GM18858 (cell line): ENCODE results near the gene RTTN.

Experiments
- ATAC-seq: cut with Tn5 transposase; IDR thresholded peaks from one replicate; pipeline ENCODE4 v1.9.1; 2021; ENCODE audit not compliant: unreplicated experiment

The RTTN gene

DNA sequence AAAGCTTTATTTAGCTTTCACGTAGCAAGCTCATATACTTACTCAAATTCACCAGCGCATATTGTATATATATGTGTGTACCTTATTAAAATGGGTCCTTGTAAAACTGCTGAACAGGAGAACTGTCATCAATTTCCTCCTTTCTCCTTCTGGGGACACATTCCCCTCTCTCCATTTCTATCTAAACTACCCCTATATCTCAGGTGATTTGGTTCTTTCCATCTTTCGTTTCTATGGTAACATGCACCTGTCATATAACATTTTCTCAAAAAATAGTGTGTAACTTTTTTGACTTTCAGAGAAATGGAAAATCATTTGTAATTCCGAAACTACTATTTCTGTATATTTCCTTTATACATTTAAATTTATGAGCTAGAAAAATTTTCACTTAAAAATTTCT is 174.3 kb downstream of the RTTN start:
- no peak for ATAC-seq

DNA sequence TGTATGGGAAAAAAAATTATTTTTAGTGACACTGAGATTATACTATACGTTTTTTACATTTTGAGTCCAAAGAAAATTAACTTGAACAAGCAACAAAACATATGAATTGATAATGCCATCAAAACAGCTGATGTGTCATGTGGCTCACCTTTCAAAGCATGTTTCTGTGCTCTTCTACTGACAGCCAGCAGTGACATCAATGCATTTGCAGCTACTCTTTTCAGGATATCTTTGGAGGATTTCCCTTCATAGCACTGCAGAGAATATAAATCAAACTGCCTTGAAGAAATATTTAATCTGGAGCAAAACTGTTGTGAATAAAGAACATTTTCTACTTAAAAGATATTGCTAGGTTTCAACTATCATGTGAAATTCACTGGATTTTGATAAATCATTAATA is 174.8 kb downstream of the RTTN start:
- ATAC-seq = no peak

DNA sequence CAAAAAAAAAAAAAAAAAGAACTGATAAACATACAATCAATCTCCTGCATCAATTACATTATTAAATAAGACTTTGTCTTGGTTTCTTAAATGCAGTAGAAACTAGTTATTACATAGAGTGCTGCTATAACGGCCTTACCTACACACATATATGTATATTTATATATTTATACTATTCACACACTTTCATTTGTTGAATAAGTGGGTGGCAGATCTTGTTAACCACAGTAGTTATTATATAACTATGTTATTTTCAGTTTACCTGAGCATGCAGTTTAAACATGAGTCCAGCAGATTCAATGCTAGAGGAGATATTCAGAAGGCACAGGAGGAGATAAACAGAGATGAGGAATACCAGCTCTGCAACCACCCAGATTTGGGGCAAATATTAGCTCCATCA is 176.3 kb downstream of the RTTN start:
- peak; percentile 25 for ATAC-seq

DNA sequence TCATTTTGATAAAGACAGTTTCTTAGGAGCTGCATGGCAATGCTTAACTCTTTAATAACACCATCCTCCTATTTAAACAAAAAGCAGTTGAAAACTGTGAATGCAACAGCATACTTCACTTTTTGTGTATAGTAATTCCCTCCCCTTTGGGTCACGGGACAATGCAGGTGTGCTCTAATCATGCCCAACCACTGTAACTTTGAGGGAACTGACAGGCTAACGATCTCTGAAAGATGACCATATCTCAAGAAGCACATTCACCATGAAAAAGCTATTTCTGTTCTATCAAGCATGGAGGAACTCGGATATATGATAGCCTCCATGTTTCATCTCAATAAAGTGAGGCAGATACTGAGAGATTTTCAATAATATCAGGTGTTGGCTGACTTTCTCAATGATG is 176.8 kb downstream of the RTTN start:
- ATAC-seq = peak; percentile 83

DNA sequence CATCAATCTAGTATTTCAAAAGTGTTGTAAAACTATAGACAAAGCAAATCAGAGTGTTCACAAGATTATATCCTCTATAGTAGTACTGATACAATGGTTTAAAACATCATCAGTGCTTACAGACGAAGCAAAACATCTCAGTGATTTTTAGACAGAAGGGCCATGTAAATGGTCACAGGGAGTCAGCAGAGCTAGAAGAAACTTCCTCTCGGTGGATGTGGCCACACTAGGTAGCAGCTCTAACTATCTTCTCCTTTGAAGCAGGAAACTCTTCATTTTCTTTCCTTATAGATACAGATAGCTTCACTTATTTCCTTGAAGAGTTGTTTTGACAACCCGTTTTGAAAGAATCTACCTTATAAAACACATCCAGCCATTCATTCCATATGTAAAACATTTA is 177.4 kb downstream of the RTTN start:
- peak; percentile 34 for ATAC-seq

DNA sequence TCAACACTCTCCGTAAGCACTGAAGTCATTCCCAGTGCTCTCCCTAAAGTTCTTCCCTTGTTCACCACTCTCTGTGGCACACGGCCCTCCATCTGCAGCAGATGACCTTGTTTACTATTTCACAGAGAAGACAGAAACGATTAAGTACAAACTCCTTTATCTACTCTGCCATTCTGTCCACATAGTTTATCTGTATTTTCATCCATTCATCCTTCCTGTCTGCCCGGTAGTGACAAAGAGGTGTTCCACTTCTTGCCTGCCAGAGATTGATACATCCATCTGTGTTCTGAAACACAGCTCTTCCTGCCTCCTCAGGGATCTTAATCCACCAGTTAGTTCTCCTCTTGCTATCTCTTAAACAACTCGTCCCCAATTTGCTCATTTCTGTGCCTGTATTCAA is 179.9 kb downstream of the RTTN start:
- ATAC-seq = no peak

DNA sequence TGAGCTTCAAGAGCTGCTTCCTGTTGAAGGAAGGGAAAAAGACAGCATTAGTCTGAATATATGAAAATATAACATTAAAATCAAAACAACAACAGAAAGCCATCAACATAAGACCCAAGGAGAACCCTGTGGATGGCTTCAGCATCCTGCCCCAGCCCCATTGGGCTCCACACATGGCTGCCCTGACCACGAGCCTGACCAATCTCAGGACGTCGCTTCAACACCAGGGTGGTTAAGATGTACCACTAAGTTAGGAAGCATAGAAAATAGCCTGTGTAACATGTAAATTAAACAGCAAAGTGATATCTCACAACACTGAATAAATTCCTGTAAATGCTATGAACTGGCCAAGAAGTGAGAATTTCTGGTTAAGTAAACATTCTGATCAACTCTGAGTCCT is 180.7 kb downstream of the RTTN start:
- ATAC-seq = no peak

DNA sequence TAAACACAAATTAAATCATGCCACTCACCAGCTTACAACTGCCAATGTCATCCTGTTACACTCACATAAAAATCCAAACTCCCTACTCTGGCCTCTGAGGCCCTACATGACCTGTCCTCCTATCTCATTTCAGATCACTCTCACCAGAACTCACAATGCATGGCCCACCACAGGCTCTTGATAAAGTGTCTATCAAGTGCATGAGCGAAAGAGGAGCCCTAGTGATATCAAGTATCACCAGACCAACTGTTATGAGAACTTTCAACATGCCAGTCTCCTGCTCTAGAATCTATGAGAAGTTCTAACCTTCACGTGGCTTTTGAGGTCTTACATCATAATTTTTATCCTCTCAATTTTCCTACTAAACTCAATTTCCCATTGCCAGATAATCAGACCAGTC is 181.4 kb downstream of the RTTN start:
- no peak for ATAC-seq

DNA sequence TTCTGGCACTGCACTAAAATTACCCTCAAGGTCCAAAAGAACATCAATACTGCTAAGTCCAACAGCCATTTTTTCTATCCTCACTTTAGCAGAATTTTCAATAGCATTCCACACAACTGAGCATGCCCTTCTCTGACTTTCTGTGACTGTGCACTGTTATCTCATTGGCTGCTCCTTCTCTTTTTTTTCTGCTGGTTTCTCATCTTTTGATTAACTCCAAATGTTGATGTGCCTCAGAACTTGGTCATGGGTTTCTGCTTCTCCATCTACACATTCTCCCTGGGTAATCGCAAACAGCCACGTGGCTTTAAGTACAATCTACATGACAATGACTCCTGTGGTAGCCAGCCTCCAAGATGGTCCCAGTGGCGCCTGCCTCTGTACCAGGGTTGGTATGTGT is 182.9 kb downstream of the RTTN start:
- no peak for ATAC-seq

DNA sequence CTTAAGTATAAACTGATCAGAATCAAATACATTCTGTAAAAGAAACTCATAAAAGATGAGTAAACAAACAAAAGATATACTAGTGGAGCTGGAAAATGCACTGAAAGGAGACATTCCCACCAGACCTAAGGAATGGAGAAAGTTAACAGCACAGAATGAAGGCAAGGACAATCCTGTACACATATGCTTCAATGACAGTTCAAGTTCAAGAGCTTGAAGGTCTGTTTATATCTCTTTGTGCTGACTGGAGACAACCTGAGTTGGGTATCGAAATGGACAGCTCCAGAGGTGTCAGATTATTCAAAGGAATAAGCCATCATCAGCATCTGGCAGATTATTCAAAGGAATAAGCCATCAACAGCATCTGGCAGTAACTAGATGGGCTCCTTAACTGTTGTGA is 184.0 kb downstream of the RTTN start:
- ATAC-seq = no peak

DNA sequence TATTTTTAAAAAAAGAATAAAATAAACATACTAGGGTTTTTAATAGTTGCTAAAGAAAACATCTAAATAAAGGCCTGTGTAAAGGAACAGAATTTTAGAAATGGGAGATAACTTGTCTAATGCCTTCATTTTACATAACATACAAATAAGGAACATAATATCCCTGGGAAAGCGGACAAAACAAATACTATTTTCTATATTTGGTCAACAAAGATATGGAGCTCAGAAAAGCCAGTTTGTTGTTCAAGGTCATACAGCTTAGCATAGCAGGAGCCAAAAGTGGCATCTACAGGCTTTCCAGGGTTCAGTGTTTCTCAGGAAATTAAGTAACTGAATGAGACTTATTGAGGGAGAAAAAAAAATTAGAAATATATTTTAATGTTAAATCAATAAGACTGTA is 184.4 kb downstream of the RTTN start:
- no peak for ATAC-seq

DNA sequence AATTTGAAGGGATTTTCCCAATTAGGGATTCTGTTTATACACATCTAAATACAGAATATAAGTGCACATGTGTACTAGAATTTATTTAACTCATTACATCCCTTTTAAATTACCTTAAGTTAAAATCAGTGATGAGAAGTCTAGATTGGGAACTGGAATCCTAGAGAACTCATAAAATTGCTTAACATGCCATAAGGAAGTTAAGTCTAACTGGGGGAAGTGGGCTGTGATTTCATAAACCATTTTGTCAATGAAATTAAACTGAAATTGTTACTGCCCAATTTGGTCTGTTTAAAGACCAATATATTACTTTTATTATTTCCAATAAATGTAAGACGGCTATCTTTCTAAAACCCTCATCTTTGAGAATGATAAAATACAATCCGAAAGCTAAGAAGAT is 185.5 kb downstream of the RTTN start:
- no peak for ATAC-seq

DNA sequence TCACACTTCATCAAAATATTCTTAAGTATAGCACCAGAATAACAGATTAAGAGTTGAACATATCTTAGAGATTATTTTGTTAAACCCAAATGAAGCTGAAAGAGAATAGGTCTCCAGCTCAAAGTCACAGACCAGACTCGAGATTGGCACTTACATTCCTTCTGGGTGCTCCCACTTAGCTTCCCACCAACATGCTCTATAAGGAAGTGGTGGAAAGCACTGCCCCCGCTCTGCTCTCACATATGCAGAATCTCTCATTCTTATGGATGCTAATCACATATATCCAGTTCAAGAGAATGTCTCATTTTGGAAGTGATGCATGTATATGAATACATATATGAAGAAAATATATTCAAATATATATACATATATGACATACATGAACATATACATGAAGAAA is 186.4 kb downstream of the RTTN start:
- ATAC-seq = no peak

DNA sequence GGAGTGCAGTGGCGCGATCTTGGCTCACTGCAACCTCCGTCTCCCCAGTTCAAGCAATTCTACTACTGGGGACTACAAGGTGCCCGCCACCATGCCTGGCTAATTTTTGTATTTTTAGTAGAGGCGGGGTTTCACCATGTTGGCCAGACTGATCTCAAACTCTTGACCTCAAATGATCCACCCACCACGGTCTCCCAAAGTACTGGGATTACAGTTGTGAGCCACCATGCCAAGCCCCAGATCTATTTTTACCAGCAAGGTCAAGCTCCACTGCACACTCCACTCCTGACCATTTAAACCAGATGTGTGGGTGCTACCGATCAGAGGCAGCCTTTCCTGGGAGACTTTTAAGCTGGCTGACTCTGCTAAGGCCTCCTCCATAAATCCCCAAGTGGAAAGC is 190.4 kb downstream of the RTTN start:
- ATAC-seq = no peak

DNA sequence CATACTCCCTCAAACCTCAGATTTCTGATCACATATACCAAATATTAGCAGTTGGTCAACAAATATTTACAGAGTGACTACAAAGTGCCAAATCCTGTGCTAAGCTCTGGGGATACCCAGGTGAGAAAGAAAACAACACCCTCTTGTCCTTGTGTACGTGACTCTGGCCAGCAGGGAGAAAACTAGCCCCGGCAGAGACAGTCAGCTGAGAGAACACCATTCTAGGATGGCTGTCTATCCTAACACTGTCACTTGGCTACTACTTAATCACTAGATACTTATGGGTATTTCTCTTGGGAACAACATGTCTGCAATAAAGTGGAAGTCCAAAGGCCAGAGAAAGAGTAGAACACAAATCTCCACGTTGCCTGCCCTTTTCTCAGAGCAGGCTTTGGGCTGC is 199.9 kb downstream of the RTTN start:
- no peak for ATAC-seq

DNA sequence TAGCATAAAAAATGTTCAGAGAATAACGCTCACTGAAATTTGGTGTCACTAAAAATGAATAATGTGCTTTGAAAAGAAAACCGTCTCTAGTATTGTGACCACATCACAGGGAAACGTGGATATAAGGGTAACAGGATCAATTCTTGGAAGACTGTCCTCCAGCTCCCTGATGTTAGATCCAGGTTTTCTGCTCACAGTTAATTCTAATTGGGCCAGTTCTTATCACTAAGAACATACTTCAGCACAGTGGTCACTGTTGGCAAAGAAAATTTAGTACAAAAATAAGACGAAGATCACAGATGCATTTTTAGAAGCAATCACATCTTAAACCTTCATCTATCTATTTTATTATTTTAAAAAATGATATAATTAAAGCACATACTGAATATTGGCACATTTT is 200.8 kb downstream of the RTTN start:
- no peak for ATAC-seq

DNA sequence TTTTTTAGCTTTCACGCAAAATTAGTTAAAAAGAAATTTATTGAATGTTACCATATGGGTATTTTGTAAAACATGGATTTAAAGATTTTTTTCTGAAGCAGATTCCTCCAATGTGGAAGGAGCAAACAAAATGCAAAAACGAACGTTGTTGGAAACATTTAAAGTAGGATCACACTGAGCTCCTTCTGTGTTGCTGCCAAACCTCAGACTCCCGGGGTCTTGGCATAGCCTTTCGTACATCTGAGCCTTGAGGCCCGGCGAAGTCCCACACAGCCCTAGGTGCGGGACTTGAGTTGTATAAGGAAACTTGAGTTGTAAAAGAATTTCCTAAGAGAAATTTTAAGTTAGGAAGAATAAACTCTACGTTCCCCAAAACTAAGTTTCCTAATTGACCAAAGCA is 205.8 kb downstream of the RTTN start:
- ATAC-seq = no peak

DNA sequence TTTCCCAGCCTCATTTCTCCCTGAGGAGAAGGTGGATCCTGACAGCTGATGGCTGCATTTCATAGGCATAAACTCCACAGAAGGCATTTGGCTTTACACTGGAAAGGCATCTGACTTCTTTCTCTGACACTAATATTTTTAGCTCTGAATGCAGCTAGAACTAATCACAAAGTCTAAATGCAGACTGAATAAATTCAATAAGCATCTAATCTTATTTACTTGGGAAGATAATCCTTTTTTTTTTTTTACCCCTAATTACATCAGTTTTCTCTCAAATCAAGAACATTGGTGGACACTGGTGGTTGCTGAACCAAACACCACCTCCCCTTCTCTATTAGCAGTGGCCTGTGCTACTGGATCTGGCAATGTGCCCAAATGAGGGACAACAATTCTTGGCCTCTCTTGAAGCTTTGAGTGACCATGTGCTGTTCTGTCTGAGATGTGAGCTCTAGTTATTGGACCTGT is 206.9 kb downstream of the RTTN start:
- no peak for ATAC-seq

DNA sequence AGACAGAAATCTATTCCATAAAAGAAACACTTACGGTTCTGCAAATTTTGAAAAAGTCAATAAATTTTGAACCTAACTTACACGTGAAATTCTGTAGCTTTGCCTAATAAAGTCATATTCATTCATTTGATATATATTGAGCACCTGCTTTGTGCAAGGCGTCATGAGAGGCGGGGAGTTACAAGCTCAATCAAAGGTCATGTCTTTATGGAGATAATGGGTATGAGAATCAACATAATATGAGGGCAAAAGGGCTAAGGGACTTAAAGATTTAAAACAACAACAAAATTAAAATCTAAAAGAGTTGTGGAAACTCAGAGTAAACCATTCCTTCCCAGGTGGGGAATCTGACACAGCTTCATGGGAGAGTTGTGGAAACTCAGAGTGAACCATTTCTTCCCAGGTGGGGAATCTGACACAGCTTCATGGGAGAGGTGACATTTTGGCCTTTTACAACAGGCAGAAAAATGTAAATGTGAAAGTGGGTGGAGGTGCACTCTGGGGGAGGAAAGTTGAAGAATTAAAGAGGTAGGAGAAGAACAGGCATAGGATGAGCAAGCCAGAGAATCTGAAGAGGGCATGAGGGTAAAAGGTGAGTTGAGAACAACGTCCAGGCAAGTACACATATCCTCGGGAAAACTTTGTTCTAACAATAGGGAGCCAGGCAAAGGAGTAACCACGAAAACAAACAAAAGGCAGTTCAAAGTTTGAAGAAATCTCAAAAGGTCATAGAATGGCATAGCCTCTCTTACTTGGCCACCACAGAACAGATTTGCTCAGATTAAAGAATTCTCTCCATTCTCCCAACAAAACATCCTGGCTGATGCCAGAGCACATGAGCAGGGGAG is 208.3 kb downstream of the RTTN start:
- ATAC-seq = no peak

DNA sequence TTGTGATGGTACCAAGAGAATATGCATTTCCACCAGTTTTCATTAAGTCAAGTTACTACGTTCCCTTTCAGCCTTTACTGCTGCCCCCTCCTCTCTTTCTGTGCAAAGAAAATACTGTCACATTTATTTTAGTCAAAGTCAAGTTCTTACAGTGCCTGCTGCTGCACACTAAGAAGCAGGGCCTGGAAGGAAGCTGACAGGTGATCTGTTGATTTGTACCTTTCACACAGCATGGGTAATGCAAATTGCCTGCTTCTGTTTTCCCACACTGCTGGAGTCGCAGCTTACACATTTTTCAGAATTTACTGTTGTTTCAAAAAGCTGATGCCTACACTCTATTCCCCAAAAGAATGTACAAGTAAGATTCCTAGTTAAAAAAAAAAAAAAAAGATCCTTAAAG is 209.1 kb downstream of the RTTN start:
- ATAC-seq = no peak

DNA sequence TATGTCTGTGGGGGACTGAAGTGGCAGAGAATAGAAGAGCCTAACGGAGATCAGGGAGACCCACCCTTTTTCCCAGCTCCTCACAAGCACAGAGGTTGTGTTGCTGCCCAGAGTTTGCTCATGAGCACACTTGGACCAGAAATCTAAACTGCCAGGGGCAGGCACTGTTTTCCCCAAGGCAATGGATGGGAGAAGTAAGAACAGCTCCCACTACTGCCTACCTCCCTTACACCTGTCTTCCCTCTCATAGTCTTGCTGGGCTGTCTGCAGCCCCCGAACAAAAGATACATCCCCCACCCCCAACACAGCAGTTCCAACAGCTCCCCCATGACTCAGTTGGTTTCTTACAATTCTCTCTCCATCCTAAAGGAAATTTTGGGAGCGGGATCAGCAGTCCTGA is 209.7 kb downstream of the RTTN start:
- ATAC-seq = no peak

DNA sequence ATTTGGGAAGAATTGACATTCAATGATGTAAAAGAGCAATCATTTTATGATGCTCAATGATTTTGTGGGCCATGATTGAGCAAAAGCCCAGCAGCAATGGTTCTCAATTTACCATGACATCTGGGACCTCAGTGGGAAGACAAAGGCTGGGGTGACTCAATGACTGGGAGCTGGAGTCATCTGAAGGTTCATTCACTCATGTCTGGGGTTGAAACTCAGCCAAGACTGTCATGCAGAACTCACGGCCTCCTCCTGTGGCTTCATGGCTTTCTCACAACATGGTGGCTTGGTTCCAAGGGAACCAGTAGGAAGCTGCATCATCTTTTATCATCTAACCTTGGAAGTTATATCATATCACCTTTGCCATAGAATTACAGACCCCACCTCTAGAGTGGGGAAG is 212.7 kb downstream of the RTTN start:
- ATAC-seq = no peak

DNA sequence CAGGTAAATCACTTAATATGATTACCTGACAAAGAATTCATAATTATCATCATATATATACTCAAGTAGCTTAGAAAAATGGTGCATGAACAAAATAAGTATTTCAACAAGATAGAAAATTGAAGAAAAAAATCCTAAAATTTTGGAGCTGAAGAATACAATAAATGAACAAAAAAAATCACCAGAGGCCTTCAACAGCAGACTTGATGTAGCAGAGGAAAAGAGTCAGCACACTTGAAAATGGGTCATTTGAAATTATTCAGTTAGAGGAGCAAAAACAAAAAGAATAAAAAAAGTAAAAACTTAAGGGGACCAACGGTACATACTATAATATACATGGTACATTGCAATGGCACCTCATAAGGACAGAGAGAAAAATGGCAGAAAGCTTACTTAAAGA is 217.6 kb downstream of the RTTN start:
- no peak for ATAC-seq
